NCI-H510A treated with DMSO at 0.1 percent for 48 hours (cell line): Measurements from ENCODE around the gene MAEA.

Experiments used
- DNase-seq: peaks from one replicate; lab custom pipeline; 2025; lab: John Stamatoyannopoulos, UW

The MAEA gene

DNA sequence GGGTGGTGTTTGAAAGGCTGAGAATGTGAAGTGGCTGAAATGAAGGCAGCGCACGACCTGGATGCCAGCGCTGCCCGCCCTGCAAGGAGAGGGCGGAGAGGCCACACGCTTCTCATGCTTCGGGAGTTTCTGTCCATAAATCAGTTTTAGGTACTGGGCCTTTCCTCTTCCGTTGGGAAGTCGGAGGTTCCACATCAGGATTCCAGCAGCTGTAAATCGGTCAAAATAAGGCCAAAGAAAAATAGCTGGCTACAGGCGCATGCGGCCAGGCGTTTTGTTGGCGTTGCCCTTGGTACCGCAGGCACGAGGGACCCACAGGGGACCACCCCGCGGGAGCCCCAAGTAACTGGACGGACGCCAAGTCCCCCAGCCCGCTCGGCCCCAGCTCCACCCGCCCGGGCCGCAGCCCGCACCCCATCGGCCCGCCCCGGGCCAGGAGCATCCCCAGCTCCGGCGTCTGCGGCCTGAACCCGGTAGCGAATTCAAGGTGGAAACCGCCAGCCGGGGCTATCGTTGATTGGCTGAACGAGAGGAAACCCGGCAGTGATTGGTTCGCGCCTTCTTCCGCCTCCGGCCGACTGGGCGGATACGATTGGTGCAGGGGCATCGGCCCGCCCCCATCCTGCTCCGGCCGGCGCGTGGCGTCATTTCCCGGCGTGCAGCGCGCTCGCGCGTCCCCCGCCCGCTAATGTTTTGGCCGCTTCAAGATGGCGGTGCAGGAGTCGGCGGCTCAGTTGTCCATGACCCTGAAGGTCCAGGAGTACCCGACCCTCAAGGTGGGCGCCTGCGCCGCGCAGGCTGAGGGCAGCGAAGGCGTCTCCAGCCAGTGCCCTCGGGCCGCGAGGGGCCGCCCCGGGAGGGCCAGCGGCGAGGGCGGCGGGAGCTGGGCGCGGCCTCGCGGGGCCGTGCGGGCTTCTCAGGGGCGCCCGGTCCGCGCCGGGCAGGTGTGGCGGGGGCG lies at the start of gene MAEA:
Gene MAEA (plus strand): TSS at position 685 of the 958 bp plus-strand sequence. CDS start 23 bp downstream, at position 708.
- DNase-seq = peak; percentile 89

DNA sequence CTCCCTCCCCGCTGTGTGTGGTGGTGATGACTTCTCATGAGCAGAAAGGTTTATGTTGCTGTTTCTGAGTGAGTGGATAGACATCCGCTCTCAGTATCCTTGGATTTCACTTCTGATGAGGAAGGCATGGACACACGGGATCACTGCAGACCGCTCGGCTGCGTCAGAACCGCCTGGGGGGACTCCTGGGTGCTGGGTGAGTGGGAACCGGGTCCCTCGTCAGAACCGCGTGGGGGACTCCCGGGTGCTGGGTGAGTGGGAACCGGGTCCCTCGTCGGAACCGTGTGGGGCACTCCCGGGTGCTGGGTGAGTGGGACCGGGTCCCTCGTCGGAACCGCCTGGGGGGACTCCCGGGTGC lies 49.8 kb upstream of the MAEA start:
- no peak for DNase-seq

DNA sequence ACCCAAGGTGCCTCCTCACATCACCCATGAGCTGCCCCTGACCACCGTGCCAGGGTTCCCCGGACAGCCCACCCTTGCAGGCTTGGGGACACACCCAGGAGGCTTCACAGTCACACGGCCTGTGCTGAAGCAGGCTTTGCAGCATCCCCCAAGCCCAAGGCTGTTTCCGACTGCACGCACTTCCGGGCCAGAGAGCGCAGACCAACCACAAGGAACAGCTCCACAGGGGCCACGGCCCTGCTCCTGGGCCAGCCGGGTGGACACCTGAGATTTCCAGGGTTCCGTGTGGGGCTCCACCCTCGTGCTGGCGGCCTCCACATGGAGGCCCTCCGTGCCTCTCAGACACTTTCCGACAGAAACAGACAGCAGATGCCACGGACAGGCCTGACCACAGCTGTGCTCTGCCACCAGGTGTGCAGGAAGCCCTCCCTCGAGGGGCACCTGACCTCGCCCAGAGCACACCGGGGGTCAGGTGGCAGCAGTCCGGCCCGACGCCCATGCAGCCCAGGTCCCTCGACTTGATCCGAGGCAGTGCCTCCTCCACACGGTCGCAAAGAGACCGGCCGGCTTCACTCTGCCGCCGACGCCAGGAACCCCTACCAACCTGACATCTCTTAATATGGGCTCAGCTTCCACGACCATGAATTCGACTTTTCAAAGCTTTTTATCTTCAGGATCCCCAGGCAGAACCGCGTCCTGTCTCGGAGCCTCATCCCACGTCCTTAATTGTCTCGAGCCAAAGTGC lies 48.8 kb upstream of the MAEA start:
- DNase-seq = no peak

DNA sequence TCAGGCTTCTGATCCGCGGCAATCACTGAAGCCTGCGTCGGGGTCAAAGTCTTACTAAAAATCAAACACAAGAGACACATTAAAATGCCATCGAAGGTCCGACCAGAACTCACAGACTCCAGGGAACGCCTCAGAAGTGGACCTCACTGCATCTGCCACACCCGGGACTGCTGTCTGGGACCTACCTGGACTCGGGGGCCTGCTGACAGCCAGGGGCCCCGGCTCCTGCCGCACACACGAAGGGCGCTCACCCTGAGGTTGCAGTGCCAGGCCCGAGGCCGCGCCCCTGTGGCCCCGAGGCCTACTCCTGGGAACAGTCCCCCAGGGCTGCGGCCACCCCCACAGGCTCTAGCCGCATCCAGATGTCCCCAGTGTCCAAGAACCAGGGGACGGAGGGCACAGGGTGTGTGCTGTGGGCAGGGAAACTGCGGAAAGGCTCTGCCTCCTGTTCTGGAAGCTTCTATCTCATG lies 48.2 kb upstream of the MAEA start:
- DNase-seq = no peak

DNA sequence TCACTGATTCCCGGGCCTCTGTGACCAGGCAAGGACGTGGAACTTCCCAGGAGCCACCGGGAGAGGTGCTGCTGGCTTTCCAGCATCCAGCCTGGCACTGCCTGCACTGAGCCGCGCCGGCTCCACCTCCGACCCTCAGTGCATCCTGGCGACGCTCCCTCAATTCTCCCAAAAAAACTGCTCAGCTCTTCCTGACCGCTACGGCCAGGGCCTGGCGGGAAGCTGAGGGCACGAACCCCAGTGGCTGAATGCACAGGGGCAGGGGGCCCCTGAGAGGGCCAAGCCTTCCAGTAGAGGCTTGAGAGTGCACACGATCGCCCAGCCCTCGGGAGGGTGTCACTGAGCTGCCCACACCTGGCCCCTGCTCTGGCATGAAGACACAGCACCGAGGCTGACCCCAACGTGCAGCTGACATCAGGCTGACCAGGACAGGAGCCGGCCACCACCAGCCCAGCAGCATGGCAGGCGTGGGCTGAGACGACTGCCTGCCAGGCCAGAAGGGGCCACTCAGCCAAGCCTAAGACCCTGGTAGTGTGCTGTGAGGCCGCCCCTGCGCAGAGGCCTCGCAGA lies 47.7 kb upstream of the MAEA start:
- DNase-seq = no peak

DNA sequence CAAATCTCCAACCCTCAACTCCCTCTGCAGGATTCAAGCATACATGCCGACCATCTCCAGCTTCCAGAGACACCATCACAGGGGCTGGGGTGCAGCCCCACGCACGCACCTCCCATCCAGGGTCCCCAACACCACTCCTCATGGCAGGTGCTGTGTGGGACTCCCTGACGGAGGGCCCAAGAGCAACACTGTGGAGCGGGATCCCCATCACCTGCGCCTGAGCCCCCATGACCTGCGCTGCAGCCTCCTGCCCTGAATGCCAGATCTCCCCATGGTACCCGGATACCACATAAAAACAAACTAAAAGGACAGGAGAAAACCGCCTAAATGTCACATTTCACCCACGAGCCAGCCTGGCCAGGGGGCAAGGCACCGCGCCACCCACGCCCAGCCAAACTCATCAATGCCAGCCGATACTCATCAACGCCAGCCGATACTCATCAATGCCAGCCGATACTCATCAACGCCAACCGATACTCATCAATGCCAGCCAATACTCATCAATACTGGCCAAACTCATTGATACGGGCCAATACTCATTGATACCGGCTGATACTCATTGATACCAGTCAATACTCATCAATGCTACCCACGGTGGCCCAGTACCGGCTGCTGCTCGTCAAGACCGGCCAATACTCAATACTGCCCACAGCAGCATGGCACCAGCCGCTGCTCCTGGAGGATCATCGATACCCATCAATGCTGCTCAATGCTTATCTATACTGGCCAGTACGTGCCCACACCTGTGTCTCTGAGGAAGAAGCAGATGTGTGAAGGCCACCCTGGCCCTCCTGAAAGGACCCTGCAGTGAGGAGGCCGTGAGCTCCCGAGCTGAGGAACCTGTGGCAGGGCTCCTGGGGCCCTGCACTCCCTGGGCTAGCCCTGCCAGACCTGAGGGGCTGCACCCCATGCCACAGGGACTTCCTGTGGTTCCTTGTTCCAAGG lies 46.9 kb upstream of the MAEA start:
- no peak for DNase-seq

DNA sequence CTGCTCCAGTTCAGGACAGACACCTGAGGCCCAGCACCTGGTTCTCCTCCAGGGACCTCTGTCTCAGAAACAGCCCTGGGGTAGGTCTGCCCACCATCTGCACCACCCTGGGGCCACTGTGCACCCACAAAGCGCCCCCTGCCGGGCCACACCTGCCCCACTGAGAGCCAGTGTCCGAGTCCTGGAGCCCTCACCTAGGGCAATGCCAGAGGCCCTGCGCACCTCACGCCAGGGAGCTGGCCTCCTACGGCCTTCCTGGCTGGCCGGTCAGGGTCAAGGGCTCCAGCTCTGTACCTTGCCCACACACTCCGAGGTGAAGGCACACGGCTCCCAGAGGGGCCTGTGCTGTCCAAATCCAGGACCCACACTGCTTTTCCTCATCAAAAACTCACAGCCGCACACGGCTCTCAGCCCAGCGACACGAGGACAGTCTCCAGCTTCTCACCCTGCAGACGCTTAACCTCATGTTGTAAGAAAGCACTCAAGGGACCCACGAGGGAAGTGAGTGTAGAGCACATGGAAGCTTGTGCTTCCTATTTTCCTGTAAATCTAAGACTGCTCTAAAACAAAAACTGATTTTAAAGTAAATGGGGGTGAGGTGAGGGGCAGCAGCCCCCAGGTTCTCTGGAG lies 46.1 kb upstream of the MAEA start:
- DNase-seq = no peak

DNA sequence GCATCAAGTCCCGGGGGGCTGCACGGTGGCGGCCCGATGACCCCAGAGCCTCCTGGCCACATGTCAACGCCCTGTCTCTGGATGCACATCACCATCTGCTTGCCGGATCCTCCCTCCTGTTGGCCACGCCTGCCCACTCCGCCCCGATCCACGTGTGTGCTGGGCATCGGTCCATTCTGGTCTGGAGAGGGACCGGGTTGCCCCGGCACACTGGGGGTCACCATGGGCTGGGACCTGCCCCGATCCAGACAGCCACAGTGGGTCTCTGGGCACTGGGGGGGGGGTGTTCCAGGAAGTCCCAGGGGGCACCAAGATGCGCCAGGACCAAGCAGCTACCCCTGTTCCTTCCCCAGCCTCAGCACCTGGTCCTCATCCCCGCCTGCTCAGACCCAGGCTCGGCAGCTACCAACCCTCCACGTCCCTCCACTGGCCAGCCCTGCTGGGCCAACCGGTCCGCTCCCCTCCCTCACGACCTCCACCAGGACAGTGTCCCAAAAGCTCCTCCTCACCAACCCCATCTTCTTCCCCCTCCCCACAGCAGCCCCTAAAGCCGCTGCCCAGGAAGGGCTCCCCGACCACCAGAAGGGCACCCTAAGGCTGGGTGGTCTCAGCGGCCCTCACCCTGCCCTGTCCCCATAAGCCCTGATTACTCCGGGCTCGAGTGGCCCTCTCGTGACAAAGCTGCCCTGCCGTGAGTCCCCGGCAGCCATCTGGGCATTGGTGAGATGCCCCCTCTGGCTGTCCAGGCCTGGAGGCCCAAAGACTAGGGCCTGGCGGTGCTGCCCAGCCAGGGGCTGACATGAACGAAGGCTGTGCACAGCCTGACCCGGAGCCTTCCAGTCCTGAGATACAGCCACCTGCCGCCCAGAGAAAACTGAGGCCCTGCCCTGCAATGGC lies 45.4 kb upstream of the MAEA start:
- no peak for DNase-seq

DNA sequence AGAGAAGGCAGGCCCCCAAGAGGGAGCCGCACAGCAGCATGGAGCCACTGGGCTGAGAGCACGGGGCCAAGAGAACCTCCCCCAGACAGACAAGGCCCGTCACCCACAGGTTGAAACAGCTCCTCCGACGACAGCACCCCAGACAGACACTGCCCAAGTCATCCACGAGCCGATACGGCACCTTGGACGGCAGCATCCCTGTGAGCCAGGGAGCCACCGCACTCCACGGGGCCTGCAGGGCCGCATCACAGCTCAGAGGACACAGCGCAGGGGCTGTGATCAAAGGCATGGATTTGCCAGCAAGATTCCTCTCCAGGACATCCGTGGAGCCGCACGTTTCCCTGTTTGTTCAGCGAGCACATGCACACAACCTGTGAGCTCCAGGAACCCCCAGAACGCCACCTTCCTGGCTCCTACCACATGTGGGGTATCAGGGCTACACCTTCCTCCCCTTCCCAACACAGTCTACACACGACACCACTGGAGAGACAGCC lies 44.7 kb upstream of the MAEA start:
- DNase-seq = no peak

DNA sequence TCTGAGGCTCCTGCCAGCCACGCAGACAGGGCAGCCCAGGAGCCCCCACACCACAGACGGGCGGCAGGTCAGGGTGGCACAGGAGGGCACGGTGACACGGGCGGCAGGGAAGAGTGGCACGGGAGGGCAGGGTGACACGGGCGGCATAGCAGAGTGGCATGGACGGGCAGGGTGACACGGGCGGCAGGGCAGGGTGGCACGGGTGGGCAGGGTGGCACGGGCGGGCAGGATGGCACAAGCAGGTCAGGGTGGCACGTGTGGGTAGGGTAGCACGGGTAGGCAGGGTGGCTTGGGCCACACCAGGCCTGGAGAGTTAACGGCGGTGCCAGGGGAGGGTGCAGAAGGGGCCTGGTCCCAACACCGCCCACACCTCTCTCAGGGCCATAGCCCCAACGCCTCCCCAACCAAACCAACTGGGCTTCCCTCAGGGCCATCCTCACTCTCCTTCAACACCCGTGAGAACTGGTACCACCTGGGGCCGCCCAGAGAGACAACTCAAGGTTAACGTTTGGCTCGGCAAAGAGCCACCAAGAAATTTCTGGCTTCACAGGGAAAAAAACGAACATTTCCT lies 44.1 kb upstream of the MAEA start:
- no peak for DNase-seq

DNA sequence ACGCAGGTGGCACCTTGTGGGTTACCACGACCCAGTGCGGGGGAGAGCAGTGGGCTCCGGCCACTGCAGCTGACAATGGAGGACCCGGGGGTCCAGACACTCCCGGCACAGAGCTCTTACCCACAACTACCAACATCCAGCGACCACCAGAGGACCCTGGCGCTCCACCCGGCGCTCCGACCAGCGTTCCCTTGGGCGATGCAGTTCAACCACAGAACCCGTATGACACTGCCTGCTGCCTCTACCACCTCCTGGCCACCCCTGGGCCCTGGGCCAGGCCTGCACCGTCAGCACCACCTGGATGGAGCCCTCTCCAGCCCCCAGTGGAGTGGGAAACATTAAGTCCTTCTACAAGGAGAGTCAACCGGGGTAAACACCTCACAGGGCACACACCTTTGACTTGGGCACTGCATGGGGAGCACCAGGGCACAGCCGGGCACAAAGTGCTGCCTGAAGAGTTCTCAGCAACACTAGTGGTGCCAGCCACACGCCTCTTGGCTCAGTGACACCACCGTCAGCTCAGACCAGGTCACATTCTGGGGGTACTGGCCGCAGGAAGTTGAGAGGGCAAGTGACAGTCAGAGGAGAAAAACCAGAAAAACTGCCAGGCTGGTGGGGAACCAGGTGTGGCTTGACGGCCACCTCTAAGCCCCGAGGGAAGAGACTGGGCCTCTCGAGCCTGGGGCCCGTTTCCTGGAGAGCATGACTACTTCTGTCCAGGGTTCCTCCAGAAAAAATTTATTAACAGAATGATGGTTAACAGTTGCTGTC lies 43.4 kb upstream of the MAEA start:
- no peak for DNase-seq

DNA sequence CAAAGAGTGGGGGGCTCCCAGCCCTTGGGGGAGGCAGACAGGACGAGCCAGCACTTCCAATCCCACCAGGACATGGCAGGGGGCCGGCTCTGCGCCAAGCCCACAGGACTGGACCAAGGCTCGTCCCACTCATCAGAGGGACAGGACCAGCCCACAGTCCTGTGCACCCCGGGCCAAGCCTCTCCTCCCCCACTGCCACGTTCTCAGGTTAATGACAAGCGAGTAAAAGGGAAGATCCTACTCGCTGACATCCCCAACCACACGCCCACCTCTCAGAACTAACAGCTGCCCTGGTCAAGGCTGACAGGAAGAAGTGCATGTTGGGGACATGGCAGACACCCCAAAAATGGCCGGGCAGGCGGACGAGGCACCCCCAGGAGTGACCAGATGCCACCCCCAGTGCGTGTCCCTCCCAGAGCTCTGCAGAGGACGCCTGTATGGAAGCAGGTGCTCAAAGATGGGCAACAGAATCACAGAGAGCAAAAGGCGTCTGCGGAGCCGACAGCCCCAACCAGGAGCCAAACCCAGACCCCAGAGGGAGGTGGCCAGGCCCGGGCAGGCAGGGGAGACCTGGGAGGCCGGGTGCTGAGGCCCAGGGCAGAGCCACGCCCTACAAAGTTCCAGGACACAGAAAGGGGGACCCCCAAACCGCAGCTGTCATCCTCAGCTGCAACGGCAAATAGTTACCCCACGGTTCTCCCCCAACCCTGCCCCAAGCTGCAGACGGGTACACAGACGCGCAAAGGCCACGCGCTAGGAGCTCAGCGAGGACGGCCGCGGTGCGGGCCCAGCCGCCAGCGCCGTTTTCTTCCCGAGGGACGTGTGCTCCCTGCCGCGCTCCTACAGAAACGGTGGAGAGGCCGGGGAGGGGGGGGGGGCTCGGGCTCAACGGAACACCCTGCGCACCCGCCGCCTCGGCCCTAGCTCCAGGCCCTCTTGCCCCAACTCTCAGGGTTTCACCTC lies 42.5 kb upstream of the MAEA start:
- DNase-seq = no peak

DNA sequence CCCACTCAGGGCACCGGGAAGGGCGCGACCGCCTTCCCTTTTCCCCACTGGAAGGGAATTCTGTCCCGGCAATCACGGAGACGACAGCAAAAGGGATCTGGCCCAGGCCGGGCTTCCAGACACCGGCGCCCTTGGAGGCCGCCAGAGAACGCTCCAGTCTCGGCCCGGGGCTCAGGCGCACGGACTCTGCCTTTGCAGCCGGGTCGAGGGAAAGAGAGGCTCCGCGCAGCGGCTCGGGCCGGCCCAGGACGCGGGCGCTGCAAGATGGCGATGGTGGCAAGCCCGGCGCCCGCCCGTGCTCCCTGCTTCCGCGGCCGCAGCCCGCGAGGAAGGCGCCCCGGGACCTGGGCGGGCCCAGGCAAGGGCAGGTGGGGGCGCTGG lies 41.8 kb upstream of the MAEA start:
- no peak for DNase-seq

DNA sequence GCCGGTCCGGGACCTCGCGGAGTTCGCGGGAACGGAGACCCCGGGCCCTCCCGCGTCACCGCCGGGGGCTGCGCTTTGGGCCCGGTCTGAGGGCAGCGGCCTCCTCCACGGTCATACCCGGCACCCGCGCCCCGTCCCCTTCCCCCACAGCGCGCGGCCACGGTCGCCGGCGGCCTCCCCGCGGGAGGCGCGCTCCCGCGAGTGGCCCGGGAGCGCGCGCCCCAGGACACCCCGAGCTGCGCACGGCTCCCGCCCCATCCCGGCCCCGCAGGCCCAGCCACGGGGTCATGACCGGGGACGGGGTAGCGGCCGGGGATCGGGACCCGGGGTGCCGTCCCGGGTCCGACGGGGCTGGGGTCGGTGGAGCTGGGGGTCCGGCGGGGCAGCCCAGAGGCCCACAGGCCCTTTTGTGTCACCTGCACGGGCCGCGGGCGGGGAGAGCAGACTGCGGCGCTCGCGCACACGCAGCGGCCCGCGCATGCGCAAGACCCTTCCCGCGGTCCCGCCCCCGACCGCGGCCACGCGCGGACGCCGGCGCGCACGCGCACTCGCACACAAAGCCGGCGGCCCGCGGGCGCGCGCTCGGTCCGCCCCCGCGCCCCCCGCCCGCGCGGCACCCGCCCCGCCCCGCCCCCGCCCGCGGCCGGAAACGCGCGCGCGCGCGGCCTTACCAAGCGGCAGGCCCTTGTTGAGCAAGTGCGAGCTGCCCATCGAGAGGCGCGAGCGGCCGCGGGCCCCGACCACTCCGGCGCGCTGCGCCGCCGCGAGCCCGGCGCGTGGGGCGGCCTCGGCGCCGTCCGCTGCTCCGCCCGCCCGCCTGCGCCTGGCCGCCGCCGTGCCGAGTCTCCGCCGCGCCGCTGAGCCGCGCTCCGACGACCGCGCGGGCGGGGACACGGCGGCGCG lies 41.2 kb upstream of the MAEA start, which contains the start of gene CTBP1:
Gene CTBP1 (minus strand): TSS at position 886 of the 903 bp plus-strand sequence. CDS start 7,799 bp downstream, outside the sequence.
- peak; percentile 30 for DNase-seq

DNA sequence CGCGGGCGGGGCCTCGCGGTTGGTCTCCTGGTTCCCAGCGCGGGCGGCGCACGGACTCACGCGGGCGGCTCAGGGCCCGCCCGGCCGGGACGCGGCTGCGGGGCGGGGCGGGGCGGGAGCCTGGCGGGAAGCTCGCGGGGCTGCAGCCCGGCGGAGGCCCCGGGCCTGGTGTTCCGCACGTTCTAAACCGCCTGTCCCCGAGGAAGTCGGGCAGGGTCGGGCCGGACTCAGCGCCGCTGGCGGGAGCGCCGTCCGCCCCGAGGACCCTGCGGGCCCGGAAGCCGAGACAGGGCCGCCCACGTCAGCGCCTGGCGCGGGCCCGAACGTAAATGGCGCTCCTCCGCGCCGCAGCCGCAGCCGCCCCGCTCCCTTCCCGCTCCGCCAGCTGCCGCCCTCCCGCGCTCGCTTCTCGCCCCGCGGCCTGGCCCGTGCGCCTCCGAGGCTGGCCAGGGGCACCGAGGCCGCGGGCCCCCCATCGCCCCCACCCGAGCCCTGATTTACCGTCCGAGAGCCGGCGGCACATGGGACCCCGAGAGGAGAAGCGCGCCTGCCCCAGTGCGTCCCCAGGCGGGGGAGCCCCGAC lies 40.5 kb upstream of the MAEA start:
- peak; percentile 7 for DNase-seq
